Hematopoietic multipotent progenitor cell (in vitro differentiated cells): ENCODE results near the gene LETM1. TPM values are rescaled to one million over a fixed set of nuclear protein-coding genes. Genes with fewer than 3 reads are reported as not detected.
A peak's percentile ranks its signal among the peaks of the same experiment; 100 is the strongest.

Experiments used
- DNase-seq, 3 donors: peaks; one replicate each; pipeline ENCODE4 v3.0.0-alpha.2; 2011 to 2015; ENCODE audit warnings: low read depth in 2 of 3, low spot score in 2 of 3
- total RNA-seq: library from RNA; depleted of rRNA; stranded (reverse); fragments of >200 nt; gene quantifications from one replicate; pipeline ENCODE4 v1.2.3, GENCODE V29; 2012

LETM1 gene
- total RNA-seq, 1 donor: 75.9 TPM

DNA sequence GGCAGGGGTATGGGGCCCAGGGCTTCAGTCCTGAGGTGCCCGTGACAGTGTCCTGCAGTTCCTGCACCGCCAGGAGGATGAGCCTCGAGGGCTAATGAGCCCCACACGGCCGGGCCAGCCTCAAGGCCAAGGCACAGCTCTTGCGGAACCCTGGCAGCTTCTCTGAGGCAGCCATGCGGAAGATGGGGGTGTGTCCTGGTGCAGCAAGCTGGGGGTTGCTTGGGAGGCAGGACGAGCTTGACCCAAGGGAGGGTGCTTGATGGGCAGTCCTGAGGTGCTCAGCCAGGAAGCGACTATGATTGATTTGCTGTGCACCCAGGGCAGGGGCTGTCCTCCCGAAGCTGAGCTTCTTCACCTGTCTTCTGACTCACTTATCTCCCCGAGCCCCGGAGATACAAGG is 72.0 kb downstream of the LETM1 start:
- no peak for DNase-seq

DNA sequence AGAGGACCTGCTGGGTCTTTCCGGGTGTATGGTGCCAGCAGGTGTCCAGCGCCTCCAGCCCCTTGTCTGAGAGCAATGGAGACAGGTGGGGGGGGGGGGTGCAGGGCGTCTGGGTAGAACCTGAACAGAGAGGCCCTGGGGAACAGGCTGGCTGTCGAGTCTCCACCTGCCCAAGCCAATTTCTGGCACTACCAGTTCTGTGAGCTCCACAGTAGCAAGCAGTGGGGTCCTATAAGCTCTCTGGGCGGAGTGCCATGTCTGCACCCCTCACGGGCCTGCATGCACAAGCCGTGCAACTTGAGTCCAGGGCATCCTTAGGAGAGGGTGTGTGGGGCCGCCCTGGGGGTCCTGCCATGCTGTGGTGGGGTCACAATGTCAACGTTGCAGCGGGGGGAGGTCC is 72.9 kb downstream of the LETM1 start:
- DNase-seq: no peak

DNA sequence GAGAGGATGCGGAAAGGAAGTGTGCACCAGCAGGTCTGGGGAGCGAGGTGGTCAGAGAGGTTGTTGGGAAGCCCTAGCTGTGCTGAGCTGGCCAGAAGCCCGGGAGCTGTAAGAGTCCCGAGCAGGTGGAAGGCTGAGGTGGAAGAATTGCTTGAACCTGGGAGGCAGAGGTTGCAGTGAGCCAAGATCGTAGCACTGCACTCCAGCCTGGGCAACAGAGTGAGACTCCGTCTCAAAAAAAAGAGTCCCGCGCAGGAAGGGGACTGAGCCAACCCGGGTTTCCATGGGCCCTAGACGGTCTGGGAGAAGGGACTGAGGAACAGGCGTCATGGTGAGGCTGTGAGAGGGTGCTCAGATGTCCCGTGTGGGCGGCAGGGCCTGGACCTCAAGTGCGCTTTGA is 75.5 kb downstream of the LETM1 start:
- no peak for DNase-seq

DNA sequence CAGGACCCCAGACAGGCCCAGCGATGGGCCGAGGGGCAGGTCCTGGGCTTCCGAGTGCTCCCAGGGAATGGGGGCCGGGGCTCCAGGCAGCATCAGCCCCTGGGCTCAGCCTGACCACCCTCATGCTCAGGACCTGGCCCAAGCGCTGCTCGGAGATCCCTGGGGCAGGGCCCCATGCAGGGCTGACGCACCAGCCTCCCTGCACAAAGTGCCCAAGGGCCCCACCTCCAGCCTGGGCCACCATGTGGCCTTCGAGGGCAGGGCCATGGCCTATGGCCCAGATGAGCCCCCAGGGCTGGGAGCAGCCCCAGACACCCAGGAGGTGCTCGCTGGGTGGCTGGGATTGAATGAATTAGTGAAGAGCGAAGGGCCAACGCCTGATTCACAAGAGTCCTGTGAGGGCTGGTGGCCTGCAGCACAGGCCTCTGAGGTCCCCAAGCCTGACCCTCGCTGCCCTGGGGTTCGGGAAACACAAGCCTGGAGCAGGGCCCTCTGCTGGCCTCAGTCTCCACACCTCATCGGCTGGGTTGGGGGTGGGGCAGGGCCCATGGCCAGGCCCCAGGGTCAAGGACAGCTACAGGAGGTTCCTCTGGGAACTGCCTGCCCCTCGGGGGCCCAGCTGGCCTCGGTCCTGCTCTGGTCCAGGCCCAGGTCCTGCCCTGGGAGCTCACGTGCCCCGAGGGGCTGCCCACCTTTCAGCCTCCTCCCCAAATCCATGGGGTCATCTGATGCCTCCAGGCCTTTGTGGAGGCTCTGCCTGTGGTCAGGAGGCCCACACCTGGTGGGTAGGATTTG is 76.2 kb downstream of the LETM1 start:
- no peak for DNase-seq

DNA sequence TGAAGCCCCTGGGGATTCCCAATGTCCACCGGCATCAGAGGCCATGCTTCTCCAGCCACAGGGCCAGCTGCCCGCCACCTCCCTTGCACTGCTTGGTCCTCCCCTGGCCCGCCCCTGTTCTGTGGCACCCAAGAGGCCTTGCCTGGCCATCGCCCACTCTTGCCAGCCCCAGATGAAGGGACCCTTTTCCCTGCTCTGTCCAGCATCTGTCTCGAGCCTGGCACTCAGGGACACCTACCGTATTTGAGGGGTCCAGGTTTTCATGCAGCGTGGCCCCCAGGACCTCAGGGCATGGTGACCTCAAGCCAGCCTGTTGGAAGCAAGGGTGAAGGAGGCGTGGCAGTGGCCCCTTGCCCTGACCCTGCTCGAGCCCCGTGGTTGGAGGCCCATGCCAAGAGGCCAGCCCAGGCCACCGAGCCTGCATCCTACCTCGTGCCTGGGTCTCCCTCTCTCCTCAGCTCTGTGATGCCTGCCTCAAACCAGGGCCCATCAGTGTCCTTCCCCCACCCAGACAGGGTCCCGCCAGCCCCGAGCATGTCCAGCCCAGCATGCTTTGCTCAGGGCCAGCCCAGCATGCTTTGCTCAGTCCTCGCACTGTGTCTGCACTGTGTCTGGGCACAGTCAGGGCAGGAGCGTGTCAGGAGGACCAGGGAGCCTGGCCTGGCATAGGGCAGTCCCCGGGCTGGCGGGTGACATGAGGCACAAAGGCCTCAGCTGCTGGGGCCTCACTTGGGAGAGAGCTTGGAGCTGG is 77.1 kb downstream of the LETM1 start:
- DNase-seq: no peak

DNA sequence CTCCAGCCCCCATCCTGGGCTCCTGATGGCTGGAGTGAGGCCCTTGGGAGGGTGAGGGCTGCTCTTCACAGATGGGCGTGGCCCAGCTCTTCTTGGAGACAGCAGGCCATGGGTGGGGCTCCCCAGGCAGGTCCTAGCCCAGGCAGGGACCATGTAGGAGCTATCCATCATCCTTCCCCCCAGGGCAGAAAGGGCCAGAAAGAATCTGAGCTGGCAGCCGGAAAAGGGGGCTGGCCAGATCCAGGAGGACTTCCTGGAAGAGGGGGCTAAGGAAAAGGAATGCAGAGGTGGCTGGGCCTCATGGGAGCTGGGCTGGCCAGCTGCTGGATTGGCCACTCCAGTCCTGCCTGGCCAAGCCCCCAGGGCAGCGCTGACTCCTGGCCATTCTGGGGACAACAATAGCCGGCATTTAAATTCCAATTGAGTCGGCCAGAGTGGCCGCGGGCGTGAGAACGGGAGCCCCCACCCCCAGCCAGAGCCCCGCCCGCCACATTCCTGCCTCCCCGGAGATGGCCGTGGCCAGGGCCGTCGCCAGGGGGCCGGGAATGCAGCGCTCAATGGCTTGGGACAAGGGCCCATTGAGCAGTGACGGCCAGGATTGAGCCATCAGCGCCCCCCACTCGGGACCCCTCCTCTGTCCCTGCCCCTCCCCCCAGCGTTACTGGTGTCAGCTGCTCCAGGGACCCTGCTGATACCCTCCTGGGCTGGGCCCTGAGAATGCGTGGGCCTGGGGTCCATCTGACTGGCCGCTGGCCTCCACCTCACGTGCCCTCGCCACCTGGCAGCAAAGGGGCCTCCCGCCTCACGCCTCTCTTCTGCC is 77.9 kb downstream of the LETM1 start:
- no peak for DNase-seq

DNA sequence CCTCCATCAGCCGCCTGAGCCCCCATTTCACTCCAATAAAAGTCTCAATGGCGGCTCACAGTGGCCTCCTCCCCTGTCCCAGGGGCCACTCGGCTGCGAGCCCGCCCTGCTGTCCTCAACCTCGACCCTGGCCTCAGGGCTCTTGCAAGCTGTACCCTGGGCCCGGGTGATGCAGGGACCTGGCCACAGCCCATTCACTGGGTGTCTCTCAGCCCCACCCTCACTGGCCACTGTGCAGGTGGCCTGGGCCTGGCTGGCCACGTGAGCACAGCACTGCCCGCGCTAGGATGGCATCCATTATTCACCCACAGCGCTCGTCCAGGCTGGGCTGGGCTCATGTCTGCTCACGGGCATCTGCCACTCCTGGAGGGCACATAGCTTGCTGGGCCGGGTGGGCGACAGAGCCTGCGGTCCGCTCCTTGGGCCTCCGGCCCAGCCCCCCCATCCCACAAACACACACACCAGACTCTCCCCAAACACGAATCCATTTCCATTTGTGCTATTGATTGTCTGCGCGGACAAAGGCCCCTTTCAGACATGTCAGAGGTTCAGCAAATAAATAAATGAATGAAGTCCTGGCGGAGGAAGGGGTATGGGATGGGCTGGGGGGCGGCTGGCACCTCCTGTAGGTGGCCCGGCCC is 79.3 kb downstream of the LETM1 start:
- no peak for DNase-seq

DNA sequence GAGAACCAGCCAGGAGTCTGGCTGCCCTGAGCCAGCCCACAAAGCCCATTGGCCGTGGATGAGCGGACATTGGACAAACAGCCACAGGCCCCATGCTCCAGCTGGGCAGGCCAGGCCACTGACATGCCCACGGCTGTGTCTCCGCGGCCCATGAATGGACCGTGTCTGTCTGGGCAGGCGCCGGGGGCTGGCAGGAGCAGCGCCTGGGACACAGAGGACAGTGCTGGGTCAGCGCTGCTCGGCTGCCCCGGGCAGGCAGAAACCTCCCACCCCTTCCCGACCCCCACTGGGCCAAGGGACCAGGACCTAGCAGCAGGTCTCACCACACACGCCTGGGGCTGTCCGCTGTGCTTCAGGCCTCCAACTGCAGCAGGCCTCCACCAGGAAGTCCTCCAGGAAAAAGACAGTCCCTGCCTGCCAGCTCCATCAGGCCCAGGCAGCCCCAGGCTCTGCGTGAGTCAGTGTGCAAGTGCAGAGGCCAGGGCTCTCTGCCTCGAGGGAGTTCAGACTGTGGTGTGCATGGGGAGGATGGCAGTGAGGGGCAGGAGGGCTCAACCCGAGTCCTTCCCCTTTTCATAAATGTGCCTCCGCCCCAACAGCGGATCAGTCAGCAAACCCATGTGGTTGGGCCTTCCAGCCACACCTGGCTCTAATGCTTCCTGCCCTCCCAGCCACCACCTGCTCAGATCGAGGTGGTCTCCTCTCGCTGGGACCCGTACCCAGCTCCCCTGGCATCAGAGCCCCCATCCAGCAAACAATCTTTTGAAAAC is 80.0 kb downstream of the LETM1 start:
- DNase-seq: peak in 2 of 3 donors; percentile 56 to 74

DNA sequence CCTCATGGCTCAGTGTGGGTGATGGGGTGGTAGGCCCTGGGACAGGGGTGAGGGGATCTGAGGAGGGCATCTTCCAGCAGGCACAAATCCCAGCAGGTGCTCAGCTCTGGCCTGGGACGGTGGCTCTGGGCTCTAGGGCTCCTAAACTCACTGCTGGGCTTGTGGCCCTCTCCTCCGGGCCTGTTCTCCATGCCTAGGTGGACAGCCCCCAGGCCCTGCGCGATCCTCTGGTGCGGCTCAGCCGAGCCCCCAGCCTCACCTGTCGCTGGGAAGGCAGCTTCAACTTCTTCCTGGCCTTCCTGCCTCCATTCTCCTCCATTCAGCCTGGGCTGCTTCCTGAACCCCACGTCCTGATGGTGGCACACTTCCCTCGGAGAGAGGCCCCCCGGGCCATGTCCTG is 82.2 kb downstream of the LETM1 start:
- DNase-seq: no peak

DNA sequence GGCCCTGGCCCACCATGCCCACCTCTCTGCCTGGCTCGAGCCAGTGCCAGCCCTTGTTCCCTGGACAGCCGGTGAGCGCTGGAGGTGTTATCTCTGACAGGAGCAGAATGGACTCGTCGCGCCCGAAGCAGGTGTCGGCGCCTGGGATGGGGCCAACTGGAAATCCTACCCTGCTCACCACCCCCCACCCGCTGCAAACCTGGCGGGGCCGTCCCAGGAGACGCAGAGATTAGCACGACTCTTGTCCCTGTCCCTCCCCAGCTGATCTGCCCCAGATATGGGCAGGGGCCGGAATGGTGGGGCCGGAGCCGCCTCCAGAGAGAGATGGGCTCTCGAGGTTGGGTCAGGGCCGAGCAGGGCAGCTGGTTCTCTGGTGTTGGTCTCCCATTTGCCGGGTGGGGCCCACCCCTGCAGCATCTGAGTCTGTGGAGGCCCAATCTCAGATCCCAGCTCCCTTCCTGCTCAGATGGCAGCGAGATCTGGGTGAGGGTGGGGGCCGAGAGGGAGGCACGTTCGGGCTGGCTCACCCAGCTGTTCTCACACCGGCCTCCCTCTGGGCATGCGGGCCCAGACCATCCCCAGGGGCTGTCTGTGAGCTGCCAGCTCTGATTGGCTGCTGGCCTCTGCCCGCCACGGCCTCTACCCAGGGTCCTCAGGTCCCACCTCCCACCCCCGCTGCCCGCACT is 83.0 kb downstream of the LETM1 start:
- DNase-seq: peak in 1 of 3 donors; percentile 47

DNA sequence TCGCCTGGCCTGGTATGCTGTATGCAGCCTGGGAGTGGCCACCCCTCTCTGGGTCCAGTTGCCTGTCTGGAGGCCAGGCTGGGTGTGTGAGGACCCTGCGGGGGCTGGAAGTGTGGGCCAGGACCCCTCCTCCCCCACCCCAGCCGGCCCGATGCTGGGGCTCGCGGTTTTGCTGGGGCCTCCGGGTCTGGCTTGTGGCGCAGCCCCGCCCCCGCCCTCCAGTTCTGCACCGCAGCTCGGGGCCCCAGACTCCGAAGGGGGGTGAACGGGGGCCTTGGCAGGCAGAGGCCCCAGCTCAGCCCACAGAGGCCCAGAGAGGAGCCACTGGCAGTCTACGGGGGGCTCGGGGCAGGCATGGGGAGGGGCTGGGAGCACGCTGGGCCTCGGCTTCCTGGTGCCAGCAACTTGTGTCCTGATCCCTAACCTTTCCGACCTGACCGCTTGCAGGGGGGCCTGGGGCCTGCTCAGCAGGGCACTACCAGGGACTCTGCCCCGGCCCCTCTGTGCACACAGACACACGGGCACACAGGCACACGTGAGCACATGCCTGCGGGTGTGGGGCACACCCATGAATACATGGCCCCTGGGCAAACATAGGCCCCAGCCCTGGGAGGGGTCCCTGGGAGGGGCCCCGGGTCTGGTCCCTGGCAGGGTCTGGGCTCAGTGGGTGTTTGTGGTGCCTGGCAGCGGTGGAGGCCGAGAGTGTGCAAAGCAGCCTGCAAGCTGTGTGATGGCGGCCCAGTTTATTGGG is 84.2 kb downstream of the LETM1 start:
- peak in 2 of 3 donors; percentile 67 to 80 for DNase-seq

DNA sequence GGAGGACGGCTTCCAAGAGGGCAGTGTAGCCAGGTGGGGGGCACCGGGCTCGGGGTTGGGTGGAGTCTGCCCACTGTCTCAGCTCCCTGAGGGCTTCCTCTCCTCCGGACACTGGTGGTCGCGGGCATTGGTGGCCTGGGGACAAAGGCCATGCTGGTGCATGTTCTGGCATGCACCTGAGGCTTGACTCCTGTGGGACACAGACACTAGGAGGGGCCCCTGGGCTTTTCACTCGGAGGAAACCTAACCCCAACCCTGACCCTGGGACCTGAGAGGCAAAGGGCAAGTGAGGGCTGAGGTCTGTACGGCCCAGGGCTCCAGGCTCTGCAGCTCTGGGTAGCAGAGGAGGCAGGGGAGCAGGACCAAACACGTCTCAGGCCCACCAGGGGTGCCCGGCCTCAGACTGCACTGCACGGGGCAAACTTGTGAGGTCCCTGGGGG is 85.1 kb downstream of the LETM1 start:
- DNase-seq: no peak

DNA sequence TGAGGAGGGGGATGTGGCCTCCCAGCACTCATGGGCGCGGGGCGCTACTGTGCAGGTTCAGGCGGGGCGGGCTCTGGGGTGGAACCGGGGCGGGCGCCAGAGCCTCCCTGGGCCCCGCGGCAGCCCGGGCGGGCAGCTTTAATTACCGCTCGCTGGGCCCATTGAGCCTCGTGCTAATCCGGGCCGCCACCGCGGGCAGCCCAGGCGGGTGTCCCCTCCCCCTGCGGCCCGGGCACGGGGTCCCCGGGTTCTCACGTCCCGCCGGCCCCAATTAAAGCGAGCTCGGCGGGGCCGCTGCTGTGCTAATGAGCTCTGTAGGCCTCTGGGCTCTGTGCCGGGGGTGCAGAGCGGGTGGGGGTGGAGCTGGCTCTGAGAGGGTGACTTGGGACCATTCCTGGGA is 85.7 kb downstream of the LETM1 start:
- DNase-seq: no peak

DNA sequence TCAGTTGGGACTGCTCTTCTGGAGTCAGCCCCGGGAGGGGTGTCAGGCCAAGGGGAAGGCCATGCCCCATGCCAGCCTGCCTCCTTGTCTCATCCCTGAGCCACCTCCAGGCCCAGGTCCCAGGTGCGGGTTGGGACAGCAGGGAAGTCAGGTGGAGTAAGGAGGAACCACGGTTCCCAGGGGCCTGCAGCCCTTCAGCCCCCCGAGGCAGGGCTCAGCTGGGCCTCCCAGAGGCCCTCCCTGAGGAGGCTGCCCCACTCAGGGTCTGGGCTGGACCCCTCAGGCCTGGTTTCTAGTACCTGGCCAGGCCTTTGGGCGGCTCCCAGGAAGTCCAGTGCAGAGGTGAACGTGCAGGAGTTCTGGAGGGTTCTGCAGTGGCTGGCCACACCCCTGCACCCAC is 86.3 kb downstream of the LETM1 start:
- no peak for DNase-seq

DNA sequence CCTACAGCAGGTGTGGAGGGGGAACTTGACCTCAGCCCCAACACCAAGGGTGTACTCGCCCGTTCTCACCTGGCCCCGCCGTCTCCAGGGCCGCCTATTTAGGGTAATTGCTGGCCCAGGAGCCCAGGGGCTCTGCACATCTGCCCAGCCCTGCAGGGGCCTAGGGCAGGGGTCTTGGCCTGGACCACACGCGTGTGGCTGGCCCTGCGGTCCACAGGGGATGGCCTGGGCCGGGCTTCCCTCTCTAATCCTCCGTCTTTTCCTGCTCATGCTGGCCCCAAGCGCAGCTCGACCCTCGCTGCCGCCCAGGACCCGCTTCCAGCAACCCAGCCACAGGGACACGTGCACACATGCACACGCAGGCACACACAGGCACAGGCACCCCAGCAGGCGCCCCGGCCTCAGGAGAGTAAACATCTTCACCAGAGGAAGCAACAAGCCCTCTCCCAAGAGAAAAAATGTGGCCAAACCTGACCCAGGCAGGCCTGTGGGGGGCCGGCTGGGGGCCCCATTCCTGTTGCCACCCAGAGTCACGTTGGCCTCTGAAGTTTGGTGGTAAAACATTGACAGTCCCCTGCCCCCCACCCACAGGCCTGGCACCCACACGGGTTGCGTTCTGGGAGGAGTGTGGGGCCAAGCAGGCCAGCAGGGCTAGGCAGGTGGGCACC is 87.5 kb downstream of the LETM1 start:
- no peak for DNase-seq

DNA sequence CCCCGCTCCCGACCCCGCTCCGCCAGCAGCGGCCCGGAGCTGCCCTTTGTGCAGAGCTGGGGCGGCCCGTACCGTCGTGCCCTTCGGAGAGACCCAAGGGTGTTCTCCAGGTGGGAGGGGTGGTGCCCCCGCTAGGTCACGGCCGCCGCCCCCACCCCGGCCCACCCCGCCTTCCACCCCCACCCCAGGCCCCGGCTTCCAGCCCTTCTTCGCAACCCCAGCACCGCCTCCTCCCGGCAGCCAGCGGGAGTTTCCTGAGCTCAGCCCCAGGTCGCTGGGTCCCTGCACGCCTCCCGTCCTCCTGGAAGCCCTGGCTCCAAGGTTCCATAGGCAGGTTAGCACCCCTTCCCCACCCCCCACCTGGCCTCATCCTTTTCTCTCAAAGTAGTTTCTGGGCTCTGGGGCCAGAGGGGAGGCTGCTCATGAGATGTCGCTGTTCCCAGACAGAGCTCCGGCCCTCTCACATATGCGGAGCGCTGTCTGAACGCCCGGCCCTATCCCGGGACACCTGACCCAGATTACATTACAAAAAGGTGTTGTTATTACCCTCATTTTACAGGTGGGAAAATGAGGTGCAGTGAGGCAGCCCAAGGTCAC is 88.1 kb downstream of the LETM1 start:
- peak in 1 of 3 donors; percentile 47 for DNase-seq

DNA sequence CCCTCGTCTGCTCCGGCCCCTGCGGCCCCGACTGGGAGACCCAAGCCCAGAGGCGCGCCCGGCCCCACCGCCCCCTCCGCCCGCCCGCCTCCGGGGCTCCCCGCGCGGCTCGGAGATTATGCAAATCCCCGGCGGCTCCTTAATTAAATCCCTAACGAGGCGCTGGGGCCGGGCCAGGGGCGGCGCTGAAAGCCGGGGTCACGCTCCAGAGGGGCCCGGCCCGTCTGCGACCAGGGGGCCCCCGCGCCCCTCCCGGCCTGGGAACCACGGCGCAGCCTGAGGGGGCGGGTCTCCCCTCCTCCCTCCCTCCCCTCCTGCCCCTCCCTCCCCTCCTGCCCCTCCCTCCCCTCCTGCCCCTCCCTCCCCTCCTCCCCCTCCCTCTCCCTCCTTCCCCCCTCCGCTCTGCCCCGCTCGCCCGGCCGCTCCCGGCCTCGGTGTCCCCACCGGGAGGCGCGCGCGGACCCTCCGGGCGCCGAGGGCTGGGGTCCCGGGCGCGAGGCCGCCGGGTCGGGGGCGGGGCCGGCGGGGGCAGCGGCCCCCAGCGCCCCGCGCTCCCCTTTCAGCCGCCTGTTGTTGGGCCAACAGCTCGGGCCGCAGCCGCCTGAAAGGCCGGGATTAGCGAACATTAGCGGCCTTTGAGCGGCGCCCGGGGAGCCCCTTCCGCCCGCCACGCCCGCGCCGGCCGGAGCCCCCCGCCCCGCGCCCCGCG is 88.7 kb downstream of the LETM1 start:
- DNase-seq: no peak
